Measurements from ENCODE around the gene NBAS.

- TF ChIP-seq CTCF (IDR thresholded peaks at IDR 0.05; ENCODE audit: low read depth, low read length): no peak
- no peak for TF ChIP-seq EZH2phosphoT487 (IDR thresholded peaks at IDR 0.05; ENCODE audit: low read depth)
These were observed 206.4 kb downstream of the NBAS start for GRCh38 chr2:15354596-15355366.
